Stomach (tissue), 4 donors: ENCODE data around the gene CBLB.

Experiments used
- EP300 ChIP-seq: sonication (generic); formaldehyde crosslinking; IDR thresholded peaks from one replicate; pipeline ENCODE4 v1.6.1; 2017; ENCODE audit warnings: antibody characterized with exemption
- POLR2AphosphoS5 ChIP-seq, 3 donors: sonication (generic); formaldehyde crosslinking; IDR thresholded peaks; one replicate each; pipeline ENCODE4 v1.6.1; 2016; ENCODE audit warnings: antibody characterized with exemption in 3 of 3
- TF ChIP-seq, protein P1 (sequence below), 7 experiments: fragments of 450-650 bp in 4 of 7; fragments of 200-600 bp in 3 of 7; sonication (generic) in 3 of 7; IDR thresholded peaks; one replicate each; pipeline ENCODE4 v1.5.1; 2016 to 2019; ENCODE audit warnings: antibody characterized with exemption in 7 of 7, control low read depth in 2 of 7, mild to moderate bottlenecking in 1 of 7

DNA sequence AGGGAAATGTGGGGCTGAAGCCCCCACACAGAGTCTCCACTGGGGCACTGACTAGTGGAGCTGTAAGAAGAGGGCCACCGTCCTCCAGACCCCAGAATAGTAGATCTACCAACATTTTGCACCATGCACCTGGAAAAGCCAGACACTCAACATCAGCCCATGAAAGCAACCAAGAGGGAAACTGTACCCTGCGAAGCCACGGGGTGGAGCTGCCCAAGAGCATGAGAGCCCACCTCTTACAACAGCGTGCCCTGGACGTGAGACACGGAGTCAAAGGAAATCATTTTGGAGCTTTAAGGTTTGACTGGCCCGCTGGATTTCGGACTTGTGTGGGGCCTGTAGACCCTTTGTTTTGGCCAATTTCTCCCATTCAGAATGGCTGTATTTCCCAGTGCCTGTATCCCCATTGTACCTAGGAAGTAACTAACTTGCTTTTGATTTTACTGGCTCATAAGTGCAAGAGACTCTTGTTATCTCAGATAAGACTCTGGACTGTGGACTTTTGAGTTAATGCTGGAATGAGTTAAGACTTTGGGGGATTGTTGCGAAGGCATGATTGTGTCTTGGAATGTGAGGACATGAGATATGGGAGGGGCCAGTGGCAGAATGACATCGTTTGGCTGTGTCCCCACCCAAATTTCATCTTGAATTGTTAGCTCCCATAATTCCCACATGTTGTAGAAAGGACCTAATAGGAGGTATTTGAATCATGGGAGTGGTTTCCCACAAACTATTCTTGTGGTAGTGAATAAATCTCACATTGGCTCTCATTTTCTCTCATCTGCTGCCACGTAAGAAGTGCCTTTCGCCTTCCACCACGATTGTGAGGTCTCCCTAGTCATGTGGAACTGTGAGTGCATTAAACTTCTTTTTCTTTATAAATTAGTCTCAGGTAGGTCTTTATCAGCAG is 105.8 kb downstream of the CBLB start:
- TF ChIP-seq, protein P1, sequence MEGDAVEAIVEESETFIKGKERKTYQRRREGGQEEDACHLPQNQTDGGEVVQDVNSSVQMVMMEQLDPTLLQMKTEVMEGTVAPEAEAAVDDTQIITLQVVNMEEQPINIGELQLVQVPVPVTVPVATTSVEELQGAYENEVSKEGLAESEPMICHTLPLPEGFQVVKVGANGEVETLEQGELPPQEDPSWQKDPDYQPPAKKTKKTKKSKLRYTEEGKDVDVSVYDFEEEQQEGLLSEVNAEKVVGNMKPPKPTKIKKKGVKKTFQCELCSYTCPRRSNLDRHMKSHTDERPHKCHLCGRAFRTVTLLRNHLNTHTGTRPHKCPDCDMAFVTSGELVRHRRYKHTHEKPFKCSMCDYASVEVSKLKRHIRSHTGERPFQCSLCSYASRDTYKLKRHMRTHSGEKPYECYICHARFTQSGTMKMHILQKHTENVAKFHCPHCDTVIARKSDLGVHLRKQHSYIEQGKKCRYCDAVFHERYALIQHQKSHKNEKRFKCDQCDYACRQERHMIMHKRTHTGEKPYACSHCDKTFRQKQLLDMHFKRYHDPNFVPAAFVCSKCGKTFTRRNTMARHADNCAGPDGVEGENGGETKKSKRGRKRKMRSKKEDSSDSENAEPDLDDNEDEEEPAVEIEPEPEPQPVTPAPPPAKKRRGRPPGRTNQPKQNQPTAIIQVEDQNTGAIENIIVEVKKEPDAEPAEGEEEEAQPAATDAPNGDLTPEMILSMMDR (IDR thresholded peaks at IDR 0.05), result no peak
- no peak for TF ChIP-seq POLR2AphosphoS5 (IDR thresholded peaks at IDR 0.05)
- TF ChIP-seq EP300, result no peak
